ENCODE results near the gene FAM170B. TPM values are rescaled to one million over a fixed set of nuclear protein-coding genes. Genes with fewer than 3 reads are reported as not detected.

Gene FAM170B
- total and polyA plus RNA-seq, 2 donors (not counting 3 experiments of a cell fraction or from before 2014, with no cell fraction given), result not detected

- Histone ChIP-seq H3K4me2 (ENCODE audit: insufficient read depth, low read length) (no peak overlapping the region), H3K9me1 (replicated peaks; ENCODE audit: control insufficient read depth, extremely low read depth, insufficient read depth, low read length) (no peaks in the 10 kb centered on the region), H3K9ac (replicated peaks; ENCODE audit: extremely low read depth, insufficient read depth, low read length) (no peak overlapping the region), H4K20me1 (replicated peaks; ENCODE audit: control insufficient read depth, extremely low read depth, insufficient read depth, low read length) (no peaks in the 10 kb centered on the region), H3K9me3 (replicated peaks; ENCODE audit: control insufficient read depth, insufficient read depth, low read length) (no peaks in the 10 kb centered on the region), H2AFZ (ENCODE audit: low read depth, low read length) (no peak overlapping the region), H3K4me1 (ENCODE audit: control insufficient read depth, extremely low read depth, insufficient read depth, low read length) (no peaks in the 10 kb centered on the region), H3K27me3 (ENCODE audit: control insufficient read depth in 2 of 2, insufficient read depth in 2 of 2, low read length in 2 of 2) (peaks cover 18 to 24% of the 10 kb centered on the region in 2 experiments), H3K27ac (ENCODE audit: insufficient read depth, low read depth, low read length) (no peak overlapping the region), H3K4me3 (replicated peaks in 1 of 3; ENCODE audit: insufficient read depth in 1 of 3, low read depth in 1 of 3, low read length in 3 of 3) (no peak overlapping the region), H3K79me2 (ENCODE audit: control insufficient read depth, insufficient read depth, low read length) (no peaks in the 10 kb centered on the region), H3K36me3 (ENCODE audit: control insufficient read depth in 2 of 2, extremely low read depth in 1 of 2, insufficient read depth in 2 of 2, low read length in 2 of 2) (no peaks in the 10 kb centered on the region)
- no TSS peak for BruUV-seq (replicated peaks)
- ChIA-PET CTCF (no interaction called here), POLR2A (no interaction called here)
- TF ChIP-seq POLR2AphosphoS5 (IDR thresholded peaks at IDR 0.05; ENCODE audit: insufficient read depth, low read depth, low read length) (no peak), MAX (IDR thresholded peaks at IDR 0.05; ENCODE audit: insufficient read depth, insufficient read length) (no peak), JUN (IDR thresholded peaks at IDR 0.05; ENCODE audit: borderline replicate concordance, insufficient read depth, insufficient read length, low read depth) (no peak), MYC (IDR thresholded peaks at IDR 0.05; ENCODE audit: low read depth, low read length) (no peak), GATA2 (IDR thresholded peaks at IDR 0.05; ENCODE audit: insufficient read depth, insufficient read length, low read depth, low read length) (no peak), CTCF (IDR thresholded peaks at IDR 0.05; ENCODE audit: extremely low read depth in 1 of 2, insufficient read depth in 1 of 2, low read depth in 1 of 2, low read length in 2 of 2) (no peak), FOS (IDR thresholded peaks at IDR 0.05; ENCODE audit: borderline replicate concordance, insufficient read depth, low read length) (no peak), EZH2 (IDR thresholded peaks at IDR 0.05; ENCODE audit: borderline replicate concordance, low read depth, low read length, severe bottlenecking) (no peak)
- DNase-seq (ENCODE audit: low read depth, low spot score) (no peak), FAIRE-seq (no peak)
- dilution Hi-C loops (cut with MboI; ENCODE audit: extremely low pct_ligation_motif_present, low sequenced_read_pairs), result no loop called here
- intact Hi-C loops (cut with micrococcal nuclease), result no loop called here
Measured at GRCh38 chr10:49116509-49117375, 17.1 kb downstream of the FAM170B start.

All from endothelial cell of umbilical vein (primary cell).